ENCODE data around the gene EFCAB5. TPM values are rescaled to one million over a fixed set of nuclear protein-coding genes. Genes with fewer than 3 reads are reported as not detected.

Gene EFCAB5
- total and polyA plus RNA-seq, 2 of the 8 experiments (the other 6 are each of a cell fraction or from before 2014, with no cell fraction given) = 0.05 to 0.34 TPM

DNA sequence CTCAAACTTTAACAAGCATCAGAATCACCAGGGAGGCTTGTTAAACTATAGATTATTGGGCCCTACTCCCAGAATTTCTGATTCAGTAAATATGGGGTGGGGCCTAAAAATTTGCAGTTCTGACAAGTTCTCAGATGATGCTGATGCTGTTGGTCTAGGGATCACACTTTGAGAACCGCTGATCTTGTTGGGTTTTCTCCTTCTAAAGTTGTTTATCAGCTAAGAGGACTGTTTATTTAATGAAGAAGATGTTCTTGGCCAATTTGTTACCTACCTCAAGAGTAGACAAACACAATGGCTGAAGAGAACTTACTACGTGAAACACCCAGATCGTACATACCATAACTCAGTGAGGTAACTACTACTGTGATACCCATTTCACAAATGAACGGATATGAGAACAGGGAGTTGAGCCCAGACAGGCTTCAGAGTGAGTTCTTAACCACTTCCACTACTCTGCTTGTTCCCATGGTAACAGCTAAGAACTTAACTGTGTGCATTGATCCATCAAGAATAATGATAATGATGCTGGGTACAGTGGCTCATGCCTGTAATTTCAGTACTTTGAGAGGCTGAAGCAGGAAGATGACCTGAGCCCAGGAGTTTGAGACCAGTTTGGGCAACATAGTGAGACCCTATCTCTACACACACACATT lies 89.9 kb downstream of the EFCAB5 start (continued):
- TF ChIP-seq SAP30 (IDR thresholded peaks at IDR 0.05; ENCODE audit: insufficient read depth, insufficient replicate concordance, low read length) (no peak), CBX5 (IDR thresholded peaks at IDR 0.05; ENCODE audit: low read depth, low read length) (no peak), ASH2L (IDR thresholded peaks at IDR 0.05; ENCODE audit: low read length) (no peak)
